SK-MEL-5 (cell line): ENCODE data around the gene MUS81. TPM values are rescaled to one million over a fixed set of nuclear protein-coding genes. Genes with fewer than 3 reads are reported as not detected.

ENCODE experiments used
- total RNA-seq: library from RNA; depleted of rRNA; stranded (reverse); fragments of >200 nt; shearing (Covaris generic); gene quantifications from 2 replicates; pipeline ENCODE4 v1.2.3, GENCODE V29; 2014; rRNA removed

Gene MUS81
- total RNA-seq, 1 experiment from 2014 or later: 18.6 TPM

Other genes starting within 250 kb of the MUS81 start
- 19.3 and 23.4 TPM in 2 replicates for gene MAP3K11, start 246.2 kb upstream of the MUS81 start, total RNA-seq
- 10.4 and 11.3 TPM in 2 replicates for gene PCNX3, start 244.7 kb upstream of the MUS81 start, total RNA-seq
- gene SIPA1, start 222.3 kb upstream of the MUS81 start, total RNA-seq: 13.7 and 15.8 TPM in 2 replicates
- gene RELA, start 197.5 kb upstream of the MUS81 start, total RNA-seq: 16.6 and 26.1 TPM in 2 replicates
- gene KAT5, start 148.2 kb upstream of the MUS81 start, total RNA-seq: 37.8 and 42.0 TPM in 2 replicates
- gene RNASEH2C, start 139.6 kb upstream of the MUS81 start, total RNA-seq: 35.1 and 37.4 TPM in 2 replicates
- gene AP5B1, start 79.5 kb upstream of the MUS81 start, total RNA-seq: 19.7 and 20.0 TPM in 2 replicates
- gene OVOL1, start 73.4 kb upstream of the MUS81 start, total RNA-seq: not detected in 2 replicates
- 0.08 and 0.18 TPM in 2 replicates for gene SNX32, start 26.5 kb upstream of the MUS81 start, total RNA-seq
- gene CFL1, start 2.3 kb upstream of the MUS81 start, total RNA-seq: 941 and 972 TPM in 2 replicates
- gene EFEMP2, start 12.4 kb downstream of the MUS81 start, total RNA-seq: 0.45 and 0.55 TPM in 2 replicates
- 0.29 and 0.48 TPM in 2 replicates for gene CTSW, start 19.4 kb downstream of the MUS81 start, total RNA-seq
- 60.8 and 62.9 TPM in 2 replicates for gene FIBP, start 28.0 kb downstream of the MUS81 start, total RNA-seq
- 22.2 and 23.7 TPM in 2 replicates for gene CCDC85B, start 30.2 kb downstream of the MUS81 start, total RNA-seq
- gene FOSL1, start 40.0 kb downstream of the MUS81 start, total RNA-seq: 8.9 and 10.2 TPM in 2 replicates
- 7.8 and 9.8 TPM in 2 replicates for gene C11orf68, start 58.6 kb downstream of the MUS81 start, total RNA-seq
- 66.5 and 72.9 TPM in 2 replicates for gene DRAP1, start 59.0 kb downstream of the MUS81 start, total RNA-seq
- gene TSGA10IP, start 85.0 kb downstream of the MUS81 start, total RNA-seq: not detected in 2 replicates
- 40.1 and 46.5 TPM in 2 replicates for gene SART1, start 101.3 kb downstream of the MUS81 start, total RNA-seq
- gene EIF1AD, start 141.7 kb downstream of the MUS81 start, total RNA-seq: 27.8 TPM in 2 replicates
- gene BANF1, start 142.1 kb downstream of the MUS81 start, total RNA-seq: 30.0 and 34.6 TPM in 2 replicates
- not detected in 2 replicates for gene CST6, start 151.6 kb downstream of the MUS81 start, total RNA-seq
- gene CATSPER1, start 166.0 kb downstream of the MUS81 start, total RNA-seq: 0.05 TPM in 1 of 2 replicates, not detected in the other
- gene GAL3ST3, start 188.7 kb downstream of the MUS81 start, total RNA-seq: not detected in 2 replicates
- gene SF3B2, start 191.9 kb downstream of the MUS81 start, total RNA-seq: 103 and 118 TPM in 2 replicates
- 9.0 and 12.0 TPM in 2 replicates for gene PACS1, start 209.8 kb downstream of the MUS81 start, total RNA-seq